GM23338 (cell line): ENCODE data around the gene SLC41A3.

Experiments used
- CREB1 ChIP-seq: fragments of 250-450 bp; sonication (Bioruptor Pico); IDR thresholded peaks from 2 replicates; pipeline ENCODE4 v1.5.0; 2020; ENCODE audit warnings: low read depth, mild to moderate bottlenecking, moderate library complexity
- EZH2 ChIP-seq: fragments of 200-600 bp; sonication (generic); IDR thresholded peaks from one replicate; pipeline ENCODE4 v1.8.0; 2017; ENCODE audit warnings: antibody characterized with exemption, mild to moderate bottlenecking, low read depth; ENCODE audit not compliant: unreplicated experiment
- EZH2phosphoT487 ChIP-seq: fragments of 200-600 bp; sonication (generic); IDR thresholded peaks from one replicate; pipeline ENCODE4 v1.8.1; 2018; ENCODE audit warnings: antibody characterized with exemption; ENCODE audit not compliant: unreplicated experiment
- JUNB ChIP-seq: IDR thresholded peaks from one replicate; pipeline ENCODE4 v1.6.1; 2016; ENCODE audit warnings: antibody characterized with exemption; ENCODE audit not compliant: unreplicated experiment
- NANOG ChIP-seq: IDR thresholded peaks from 2 replicates; pipeline ENCODE4 v1.6.1; 2016; ENCODE audit warnings: antibody characterized with exemption, borderline replicate concordance
- POLR2AphosphoS5 ChIP-seq: IDR thresholded peaks from 2 replicates; pipeline ENCODE4 v1.6.1; 2016; ENCODE audit warnings: antibody characterized with exemption, low read depth
- STAT1 ChIP-seq: IDR thresholded peaks from one replicate; pipeline ENCODE4 v1.6.1; 2016; ENCODE audit warnings: antibody characterized with exemption; ENCODE audit not compliant: unreplicated experiment
- ZNF331 ChIP-seq: fragments of 250-450 bp; sonication (Bioruptor Pico); IDR thresholded peaks from 2 replicates; pipeline ENCODE4 v1.5.0; 2020; ENCODE audit warnings: low read depth, mild to moderate bottlenecking, moderate library complexity
- TF ChIP-seq, protein P1 (sequence below), 2 experiments: fragments of 200-600 bp in 1 of 2; sonication (generic) in 1 of 2; conservative IDR thresholded peaks; 2 replicates each; pipeline versions ENCODE4 v1.5.1 to v1.6.1; 2016 to 2017; ENCODE audit warnings: antibody characterized with exemption in 2 of 2, low read depth in 2 of 2, mild to moderate bottlenecking in 2 of 2, moderate library complexity in 1 of 2
- TF ChIP-seq, protein P2 (sequence below): IDR thresholded peaks from 2 replicates; pipeline ENCODE4 v1.6.1; 2016; ENCODE audit warnings: antibody characterized with exemption
- TF ChIP-seq, protein P3 (sequence below): IDR thresholded peaks from one replicate; pipeline ENCODE4 v1.6.1; 2018; ENCODE audit warnings: antibody characterized with exemption; ENCODE audit not compliant: unreplicated experiment
- TF ChIP-seq, protein P4 (sequence below): fragments of 250-450 bp; sonication (Bioruptor Pico); IDR thresholded peaks from 2 replicates; pipeline ENCODE4 v1.5.0; 2020; ENCODE audit warnings: mild to moderate bottlenecking, moderate library complexity

DNA sequence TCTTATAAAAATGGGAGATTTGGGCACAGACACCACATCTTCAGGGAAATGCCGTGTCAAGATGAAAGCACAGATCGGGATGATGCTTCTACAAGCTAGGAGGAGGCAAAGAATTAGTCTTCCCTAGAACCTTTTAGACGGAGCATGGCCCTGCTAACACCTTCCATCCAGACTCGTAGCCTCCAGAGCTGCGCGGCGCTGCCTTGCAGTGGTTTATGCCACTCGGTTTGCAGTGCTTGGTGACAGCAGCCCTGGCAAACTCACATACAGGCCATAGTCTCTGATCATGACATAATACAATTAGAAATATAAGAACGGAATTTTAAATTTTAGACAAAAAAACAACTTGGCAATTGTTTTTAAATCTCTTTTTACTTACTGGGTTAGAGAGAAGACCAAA lies 37.1 kb upstream of the SLC41A3 start:
- TF ChIP-seq, protein P1, sequence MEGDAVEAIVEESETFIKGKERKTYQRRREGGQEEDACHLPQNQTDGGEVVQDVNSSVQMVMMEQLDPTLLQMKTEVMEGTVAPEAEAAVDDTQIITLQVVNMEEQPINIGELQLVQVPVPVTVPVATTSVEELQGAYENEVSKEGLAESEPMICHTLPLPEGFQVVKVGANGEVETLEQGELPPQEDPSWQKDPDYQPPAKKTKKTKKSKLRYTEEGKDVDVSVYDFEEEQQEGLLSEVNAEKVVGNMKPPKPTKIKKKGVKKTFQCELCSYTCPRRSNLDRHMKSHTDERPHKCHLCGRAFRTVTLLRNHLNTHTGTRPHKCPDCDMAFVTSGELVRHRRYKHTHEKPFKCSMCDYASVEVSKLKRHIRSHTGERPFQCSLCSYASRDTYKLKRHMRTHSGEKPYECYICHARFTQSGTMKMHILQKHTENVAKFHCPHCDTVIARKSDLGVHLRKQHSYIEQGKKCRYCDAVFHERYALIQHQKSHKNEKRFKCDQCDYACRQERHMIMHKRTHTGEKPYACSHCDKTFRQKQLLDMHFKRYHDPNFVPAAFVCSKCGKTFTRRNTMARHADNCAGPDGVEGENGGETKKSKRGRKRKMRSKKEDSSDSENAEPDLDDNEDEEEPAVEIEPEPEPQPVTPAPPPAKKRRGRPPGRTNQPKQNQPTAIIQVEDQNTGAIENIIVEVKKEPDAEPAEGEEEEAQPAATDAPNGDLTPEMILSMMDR (conservative IDR thresholded peaks at IDR 0.05; ENCODE audit: low read depth in 2 of 2), result no peak
- TF ChIP-seq POLR2AphosphoS5 (no peak), EZH2 (no peak), JUNB (no peak), CREB1 (CRISPR knock-in tag) (no peak), NANOG (no peak), EZH2phosphoT487 (no peak), STAT1 (no peak), ZNF331 (no peak)
- TF ChIP-seq, protein P2, sequence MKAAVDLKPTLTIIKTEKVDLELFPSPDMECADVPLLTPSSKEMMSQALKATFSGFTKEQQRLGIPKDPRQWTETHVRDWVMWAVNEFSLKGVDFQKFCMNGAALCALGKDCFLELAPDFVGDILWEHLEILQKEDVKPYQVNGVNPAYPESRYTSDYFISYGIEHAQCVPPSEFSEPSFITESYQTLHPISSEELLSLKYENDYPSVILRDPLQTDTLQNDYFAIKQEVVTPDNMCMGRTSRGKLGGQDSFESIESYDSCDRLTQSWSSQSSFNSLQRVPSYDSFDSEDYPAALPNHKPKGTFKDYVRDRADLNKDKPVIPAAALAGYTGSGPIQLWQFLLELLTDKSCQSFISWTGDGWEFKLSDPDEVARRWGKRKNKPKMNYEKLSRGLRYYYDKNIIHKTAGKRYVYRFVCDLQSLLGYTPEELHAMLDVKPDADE, result no peak
- TF ChIP-seq, protein P3, sequence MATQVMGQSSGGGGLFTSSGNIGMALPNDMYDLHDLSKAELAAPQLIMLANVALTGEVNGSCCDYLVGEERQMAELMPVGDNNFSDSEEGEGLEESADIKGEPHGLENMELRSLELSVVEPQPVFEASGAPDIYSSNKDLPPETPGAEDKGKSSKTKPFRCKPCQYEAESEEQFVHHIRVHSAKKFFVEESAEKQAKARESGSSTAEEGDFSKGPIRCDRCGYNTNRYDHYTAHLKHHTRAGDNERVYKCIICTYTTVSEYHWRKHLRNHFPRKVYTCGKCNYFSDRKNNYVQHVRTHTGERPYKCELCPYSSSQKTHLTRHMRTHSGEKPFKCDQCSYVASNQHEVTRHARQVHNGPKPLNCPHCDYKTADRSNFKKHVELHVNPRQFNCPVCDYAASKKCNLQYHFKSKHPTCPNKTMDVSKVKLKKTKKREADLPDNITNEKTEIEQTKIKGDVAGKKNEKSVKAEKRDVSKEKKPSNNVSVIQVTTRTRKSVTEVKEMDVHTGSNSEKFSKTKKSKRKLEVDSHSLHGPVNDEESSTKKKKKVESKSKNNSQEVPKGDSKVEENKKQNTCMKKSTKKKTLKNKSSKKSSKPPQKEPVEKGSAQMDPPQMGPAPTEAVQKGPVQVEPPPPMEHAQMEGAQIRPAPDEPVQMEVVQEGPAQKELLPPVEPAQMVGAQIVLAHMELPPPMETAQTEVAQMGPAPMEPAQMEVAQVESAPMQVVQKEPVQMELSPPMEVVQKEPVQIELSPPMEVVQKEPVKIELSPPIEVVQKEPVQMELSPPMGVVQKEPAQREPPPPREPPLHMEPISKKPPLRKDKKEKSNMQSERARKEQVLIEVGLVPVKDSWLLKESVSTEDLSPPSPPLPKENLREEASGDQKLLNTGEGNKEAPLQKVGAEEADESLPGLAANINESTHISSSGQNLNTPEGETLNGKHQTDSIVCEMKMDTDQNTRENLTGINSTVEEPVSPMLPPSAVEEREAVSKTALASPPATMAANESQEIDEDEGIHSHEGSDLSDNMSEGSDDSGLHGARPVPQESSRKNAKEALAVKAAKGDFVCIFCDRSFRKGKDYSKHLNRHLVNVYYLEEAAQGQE, result no peak
- TF ChIP-seq, protein P4, sequence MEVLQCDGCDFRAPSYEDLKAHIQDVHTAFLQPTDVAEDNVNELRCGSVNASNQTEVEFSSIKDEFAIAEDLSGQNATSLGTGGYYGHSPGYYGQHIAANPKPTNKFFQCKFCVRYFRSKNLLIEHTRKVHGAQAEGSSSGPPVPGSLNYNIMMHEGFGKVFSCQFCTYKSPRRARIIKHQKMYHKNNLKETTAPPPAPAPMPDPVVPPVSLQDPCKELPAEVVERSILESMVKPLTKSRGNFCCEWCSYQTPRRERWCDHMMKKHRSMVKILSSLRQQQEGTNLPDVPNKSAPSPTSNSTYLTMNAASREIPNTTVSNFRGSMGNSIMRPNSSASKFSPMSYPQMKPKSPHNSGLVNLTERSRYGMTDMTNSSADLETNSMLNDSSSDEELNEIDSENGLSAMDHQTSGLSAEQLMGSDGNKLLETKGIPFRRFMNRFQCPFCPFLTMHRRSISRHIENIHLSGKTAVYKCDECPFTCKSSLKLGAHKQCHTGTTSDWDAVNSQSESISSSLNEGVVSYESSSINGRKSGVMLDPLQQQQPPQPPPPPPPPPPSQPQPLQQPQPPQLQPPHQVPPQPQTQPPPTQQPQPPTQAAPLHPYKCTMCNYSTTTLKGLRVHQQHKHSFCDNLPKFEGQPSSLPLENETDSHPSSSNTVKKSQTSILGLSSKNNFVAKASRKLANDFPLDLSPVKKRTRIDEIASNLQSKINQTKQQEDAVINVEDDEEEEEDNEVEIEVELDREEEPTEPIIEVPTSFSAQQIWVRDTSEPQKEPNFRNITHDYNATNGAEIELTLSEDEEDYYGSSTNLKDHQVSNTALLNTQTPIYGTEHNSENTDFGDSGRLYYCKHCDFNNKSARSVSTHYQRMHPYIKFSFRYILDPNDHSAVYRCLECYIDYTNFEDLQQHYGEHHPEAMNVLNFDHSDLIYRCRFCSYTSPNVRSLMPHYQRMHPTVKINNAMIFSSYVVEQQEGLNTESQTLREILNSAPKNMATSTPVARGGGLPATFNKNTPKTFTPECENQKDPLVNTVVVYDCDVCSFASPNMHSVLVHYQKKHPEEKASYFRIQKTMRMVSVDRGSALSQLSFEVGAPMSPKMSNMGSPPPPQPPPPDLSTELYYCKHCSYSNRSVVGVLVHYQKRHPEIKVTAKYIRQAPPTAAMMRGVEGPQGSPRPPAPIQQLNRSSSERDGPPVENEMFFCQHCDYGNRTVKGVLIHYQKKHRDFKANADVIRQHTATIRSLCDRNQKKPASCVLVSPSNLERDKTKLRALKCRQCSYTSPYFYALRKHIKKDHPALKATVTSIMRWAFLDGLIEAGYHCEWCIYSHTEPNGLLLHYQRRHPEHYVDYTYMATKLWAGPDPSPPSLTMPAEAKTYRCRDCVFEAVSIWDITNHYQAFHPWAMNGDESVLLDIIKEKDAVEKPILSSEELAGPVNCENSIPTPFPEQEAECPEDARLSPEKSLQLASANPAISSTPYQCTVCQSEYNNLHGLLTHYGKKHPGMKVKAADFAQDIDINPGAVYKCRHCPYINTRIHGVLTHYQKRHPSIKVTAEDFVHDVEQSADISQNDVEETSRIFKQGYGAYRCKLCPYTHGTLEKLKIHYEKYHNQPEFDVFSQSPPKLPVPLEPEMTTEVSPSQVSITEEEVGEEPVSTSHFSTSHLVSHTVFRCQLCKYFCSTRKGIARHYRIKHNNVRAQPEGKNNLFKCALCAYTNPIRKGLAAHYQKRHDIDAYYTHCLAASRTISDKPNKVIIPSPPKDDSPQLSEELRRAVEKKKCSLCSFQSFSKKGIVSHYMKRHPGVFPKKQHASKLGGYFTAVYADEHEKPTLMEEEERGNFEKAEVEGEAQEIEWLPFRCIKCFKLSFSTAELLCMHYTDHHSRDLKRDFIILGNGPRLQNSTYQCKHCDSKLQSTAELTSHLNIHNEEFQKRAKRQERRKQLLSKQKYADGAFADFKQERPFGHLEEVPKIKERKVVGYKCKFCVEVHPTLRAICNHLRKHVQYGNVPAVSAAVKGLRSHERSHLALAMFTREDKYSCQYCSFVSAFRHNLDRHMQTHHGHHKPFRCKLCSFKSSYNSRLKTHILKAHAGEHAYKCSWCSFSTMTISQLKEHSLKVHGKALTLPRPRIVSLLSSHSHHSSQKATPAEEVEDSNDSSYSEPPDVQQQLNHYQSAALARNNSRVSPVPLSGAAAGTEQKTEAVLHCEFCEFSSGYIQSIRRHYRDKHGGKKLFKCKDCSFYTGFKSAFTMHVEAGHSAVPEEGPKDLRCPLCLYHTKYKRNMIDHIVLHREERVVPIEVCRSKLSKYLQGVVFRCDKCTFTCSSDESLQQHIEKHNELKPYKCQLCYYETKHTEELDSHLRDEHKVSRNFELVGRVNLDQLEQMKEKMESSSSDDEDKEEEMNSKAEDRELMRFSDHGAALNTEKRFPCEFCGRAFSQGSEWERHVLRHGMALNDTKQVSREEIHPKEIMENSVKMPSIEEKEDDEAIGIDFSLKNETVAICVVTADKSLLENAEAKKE, result no peak
